Measurements from ENCODE around the gene SLC4A3. TPM values are rescaled to one million over a fixed set of nuclear protein-coding genes. Genes with fewer than 3 reads are reported as not detected.

SLC4A3 gene
- total RNA-seq, 1 experiment from 2014 or later = 11.6 TPM

DNA sequence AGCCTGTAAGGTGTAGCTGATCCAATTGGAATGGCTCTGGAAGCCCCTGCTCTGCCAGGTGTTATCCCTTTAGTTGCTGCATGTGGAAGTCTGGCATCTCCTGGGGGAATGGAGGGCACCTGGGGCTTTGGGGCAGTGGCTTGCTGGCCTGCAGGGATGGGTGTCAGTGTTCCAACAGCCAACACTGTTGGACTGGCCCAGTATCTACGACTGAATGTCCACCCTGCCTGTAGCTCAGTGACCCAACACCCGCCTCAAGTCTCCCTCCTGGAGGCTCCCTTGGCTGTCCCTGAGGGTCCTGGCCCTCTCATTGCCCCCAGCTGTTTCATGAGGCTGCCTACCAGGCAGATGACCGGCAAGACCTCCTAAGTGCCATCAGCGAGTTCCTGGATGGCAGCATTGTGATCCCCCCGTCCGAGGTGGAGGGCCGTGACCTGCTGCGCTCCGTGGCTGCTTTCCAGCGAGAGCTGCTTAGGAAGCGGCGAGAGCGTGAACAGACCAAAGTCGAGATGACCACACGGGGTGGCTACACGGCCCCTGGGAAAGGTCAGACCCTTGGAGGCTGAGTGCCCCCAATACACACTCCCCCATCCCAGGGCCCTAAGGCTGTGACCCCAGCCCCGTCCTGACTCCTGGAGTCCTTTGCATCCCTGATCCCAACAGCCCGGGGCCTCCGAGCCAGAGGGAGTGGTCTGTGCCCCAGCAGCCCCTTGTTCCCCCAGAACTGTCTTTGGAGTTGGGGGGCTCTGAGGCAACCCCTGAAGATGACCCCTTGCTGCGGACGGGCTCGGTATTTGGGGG lies 7.7 kb downstream of the SLC4A3 start:
- Histone ChIP-seq H4K20me1 (ENCODE audit: low read length) (no peaks in the 10 kb centered on the region), H3K36me3 (ENCODE audit: low read depth, low read length) (no peaks in the 10 kb centered on the region), H3K4me2 (ENCODE audit: low read length) (no peak overlapping the region), H3K9me3 (ENCODE audit: low read length) (no peaks in the 10 kb centered on the region), H3F3A (ENCODE audit: low read length, unreplicated experiment) (no peaks in the 10 kb centered on the region), H3K79me2 (ENCODE audit: low read length) (no peaks in the 10 kb centered on the region), H3K4me3 (ENCODE audit: low read length) (no peak overlapping the region), H3K27ac (ENCODE audit: low read length) (no peak overlapping the region), H3K27me3 (ENCODE audit: low read length) (no peaks in the 10 kb centered on the region), H3K9me2 (replicated peaks; ENCODE audit: low read length) (no peaks in the 10 kb centered on the region), H2AFZ (ENCODE audit: low read length) (no peak overlapping the region), H3K4me1 (ENCODE audit: insufficient read depth, low read length) (no peaks in the 10 kb centered on the region), H3K9ac (ENCODE audit: low read length) (no peak overlapping the region)
- CTCF ChIA-PET = interaction anchor here (0.6 kb wide), 1 partner anchor 76 kb away, joined by 3 read pairs; no protein-coding TSS in a partner anchor
- no TSS peak for BruUV-seq (replicated peaks)
- no peak for DNase-seq
- TF ChIP-seq EZH2 (IDR thresholded peaks at IDR 0.05; ENCODE audit: low read length, unreplicated experiment) = no peak
- TF ChIP-seq, protein P1, sequence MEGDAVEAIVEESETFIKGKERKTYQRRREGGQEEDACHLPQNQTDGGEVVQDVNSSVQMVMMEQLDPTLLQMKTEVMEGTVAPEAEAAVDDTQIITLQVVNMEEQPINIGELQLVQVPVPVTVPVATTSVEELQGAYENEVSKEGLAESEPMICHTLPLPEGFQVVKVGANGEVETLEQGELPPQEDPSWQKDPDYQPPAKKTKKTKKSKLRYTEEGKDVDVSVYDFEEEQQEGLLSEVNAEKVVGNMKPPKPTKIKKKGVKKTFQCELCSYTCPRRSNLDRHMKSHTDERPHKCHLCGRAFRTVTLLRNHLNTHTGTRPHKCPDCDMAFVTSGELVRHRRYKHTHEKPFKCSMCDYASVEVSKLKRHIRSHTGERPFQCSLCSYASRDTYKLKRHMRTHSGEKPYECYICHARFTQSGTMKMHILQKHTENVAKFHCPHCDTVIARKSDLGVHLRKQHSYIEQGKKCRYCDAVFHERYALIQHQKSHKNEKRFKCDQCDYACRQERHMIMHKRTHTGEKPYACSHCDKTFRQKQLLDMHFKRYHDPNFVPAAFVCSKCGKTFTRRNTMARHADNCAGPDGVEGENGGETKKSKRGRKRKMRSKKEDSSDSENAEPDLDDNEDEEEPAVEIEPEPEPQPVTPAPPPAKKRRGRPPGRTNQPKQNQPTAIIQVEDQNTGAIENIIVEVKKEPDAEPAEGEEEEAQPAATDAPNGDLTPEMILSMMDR (conservative IDR thresholded peaks at IDR 0.05; ENCODE audit: low read depth, low read length) = no peak
- TF ChIP-seq EZH2phosphoT487 (IDR thresholded peaks at IDR 0.05; ENCODE audit: borderline replicate concordance, low read length) = no peak
- intact Hi-C loops (cut with micrococcal nuclease) = no loop called here
- ATAC-seq = no peak
- POLR2A ChIA-PET (ENCODE audit: unreplicated experiment) = no interaction called here

DNA sequence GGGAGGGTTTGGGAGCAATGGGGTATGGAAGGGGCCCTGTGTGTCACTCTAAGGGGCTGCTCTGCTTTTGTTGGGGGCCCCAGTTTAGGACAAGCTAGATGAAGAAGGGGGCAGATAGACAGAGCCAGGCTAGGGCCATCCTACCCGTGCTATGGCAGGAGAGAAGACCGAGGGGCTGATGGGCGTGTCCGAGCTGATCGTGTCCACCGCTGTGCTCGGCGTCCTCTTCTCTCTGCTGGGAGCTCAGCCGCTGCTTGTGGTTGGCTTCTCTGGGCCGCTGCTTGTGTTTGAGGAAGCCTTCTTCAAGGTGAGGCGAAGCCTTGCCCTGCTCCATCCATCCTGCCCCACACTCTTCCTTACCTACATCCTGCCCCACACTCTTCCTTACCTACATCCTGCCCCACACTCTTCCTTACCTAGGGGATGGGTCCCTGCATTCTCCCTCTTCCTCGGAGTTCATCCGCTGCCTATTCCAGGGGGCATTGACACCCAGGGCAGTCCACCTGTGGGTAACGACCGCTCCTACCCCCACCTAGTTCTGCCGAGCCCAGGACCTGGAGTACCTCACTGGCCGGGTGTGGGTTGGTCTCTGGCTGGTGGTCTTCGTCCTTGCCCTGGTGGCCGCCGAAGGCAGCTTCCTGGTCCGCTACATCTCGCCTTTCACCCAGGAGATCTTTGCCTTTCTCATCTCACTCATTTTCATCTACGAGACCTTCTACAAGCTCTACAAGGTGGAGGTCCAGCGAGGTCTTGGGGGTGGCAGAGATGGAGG lies 8.9 kb downstream of the SLC4A3 start:
- H3K4me3 ChIP-seq (ENCODE audit: low read length) = no peak overlapping the region
- no peaks in the 10 kb centered on the region for H4K20me1 ChIP-seq (ENCODE audit: low read length)
- H3F3A ChIP-seq (ENCODE audit: low read length, unreplicated experiment) = no peaks in the 10 kb centered on the region
- H3K9ac ChIP-seq (ENCODE audit: low read length) = no peak overlapping the region
- CTCF ChIA-PET = no interaction called here
- ATAC-seq (no peak), DNase-seq (no peak)
- no peak overlapping the region for H3K27ac ChIP-seq (ENCODE audit: low read length)
- POLR2A ChIA-PET (ENCODE audit: unreplicated experiment) = no interaction called here
- H3K4me1 ChIP-seq (ENCODE audit: insufficient read depth, low read length) = no peaks in the 10 kb centered on the region
- H2AFZ ChIP-seq (ENCODE audit: low read length) = no peak overlapping the region
- H3K9me3 ChIP-seq (ENCODE audit: low read length) = no peaks in the 10 kb centered on the region
- H3K27me3 ChIP-seq (ENCODE audit: low read length) = no peaks in the 10 kb centered on the region
- TF ChIP-seq EZH2 (IDR thresholded peaks at IDR 0.05; ENCODE audit: low read length, unreplicated experiment) = no peak
- no peak for TF ChIP-seq EZH2phosphoT487 (IDR thresholded peaks at IDR 0.05; ENCODE audit: borderline replicate concordance, low read length)
- TF ChIP-seq, protein P1 (conservative IDR thresholded peaks at IDR 0.05; ENCODE audit: low read depth, low read length) = no peak
- H3K4me2 ChIP-seq (ENCODE audit: low read length) = no peak overlapping the region
- no peaks in the 10 kb centered on the region for H3K79me2 ChIP-seq (ENCODE audit: low read length)
- BruUV-seq (replicated peaks) = no TSS peak
- no peaks in the 10 kb centered on the region for H3K36me3 ChIP-seq (ENCODE audit: low read depth, low read length)
- intact Hi-C loops (cut with micrococcal nuclease) = no loop called here
- H3K9me2 ChIP-seq (replicated peaks; ENCODE audit: low read length) = no peaks in the 10 kb centered on the region
